22Rv1 (cell line): ENCODE measurements around the gene NSG1.

Experiments
- H3K27ac ChIP-seq: fragments of 450-650 bp; 2 replicates; pipeline ENCODE4 v1.5.1; 2017
- ZFX ChIP-seq: fragments of 450-650 bp; IDR thresholded peaks from 2 replicates; pipeline ENCODE4 v1.6.1; 2017; ENCODE audit warnings: antibody characterized with exemption, borderline replicate concordance
- TF ChIP-seq, protein P1 (sequence below): fragments of 450-650 bp; IDR thresholded peaks from 2 replicates; pipeline ENCODE4 v1.5.1; 2017; ENCODE audit warnings: mild to moderate bottlenecking

The NSG1 gene

DNA sequence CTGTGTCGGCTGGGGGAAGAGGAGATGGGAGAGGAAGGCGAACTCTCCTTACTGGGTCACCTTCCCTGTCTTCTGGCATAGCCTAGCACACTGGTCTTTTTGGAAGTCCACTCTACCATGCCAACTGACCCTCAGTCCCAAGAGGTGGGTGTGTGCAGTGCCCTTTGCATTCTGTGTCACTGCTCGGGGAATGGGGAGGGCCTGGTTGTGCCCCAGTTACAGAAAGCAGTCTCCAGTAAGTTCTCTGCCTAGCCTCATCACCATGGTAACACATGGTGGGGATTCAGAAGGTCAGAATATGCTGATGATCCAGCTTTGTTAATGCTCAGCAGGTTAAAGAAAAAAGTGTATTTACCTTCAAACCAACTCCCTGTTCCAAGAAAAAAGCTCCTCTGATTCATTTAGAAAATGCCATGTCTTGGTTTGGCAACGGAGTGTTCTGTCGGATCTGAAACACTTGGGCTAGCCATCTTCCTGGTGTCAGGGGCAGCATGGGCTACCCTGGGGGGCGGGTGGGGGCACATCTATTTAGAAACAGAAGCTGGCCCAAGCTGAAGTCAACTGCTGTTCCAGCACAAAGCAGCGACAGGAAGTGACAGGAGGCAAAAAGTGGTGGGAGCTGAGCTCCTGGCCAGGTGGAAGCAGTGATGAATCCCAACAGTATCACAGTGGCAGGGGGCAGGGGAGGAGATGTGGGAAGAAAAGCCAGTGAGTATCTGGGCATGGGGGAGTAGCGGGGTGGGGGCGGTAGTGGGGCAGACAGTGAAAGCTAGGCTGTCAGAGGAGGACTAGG lies 37.0 kb downstream of the NSG1 start:
- H3K27ac ChIP-seq = no peak overlapping the region
- no peak for TF ChIP-seq ZFX
- TF ChIP-seq, protein P1, sequence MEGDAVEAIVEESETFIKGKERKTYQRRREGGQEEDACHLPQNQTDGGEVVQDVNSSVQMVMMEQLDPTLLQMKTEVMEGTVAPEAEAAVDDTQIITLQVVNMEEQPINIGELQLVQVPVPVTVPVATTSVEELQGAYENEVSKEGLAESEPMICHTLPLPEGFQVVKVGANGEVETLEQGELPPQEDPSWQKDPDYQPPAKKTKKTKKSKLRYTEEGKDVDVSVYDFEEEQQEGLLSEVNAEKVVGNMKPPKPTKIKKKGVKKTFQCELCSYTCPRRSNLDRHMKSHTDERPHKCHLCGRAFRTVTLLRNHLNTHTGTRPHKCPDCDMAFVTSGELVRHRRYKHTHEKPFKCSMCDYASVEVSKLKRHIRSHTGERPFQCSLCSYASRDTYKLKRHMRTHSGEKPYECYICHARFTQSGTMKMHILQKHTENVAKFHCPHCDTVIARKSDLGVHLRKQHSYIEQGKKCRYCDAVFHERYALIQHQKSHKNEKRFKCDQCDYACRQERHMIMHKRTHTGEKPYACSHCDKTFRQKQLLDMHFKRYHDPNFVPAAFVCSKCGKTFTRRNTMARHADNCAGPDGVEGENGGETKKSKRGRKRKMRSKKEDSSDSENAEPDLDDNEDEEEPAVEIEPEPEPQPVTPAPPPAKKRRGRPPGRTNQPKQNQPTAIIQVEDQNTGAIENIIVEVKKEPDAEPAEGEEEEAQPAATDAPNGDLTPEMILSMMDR = no peak

DNA sequence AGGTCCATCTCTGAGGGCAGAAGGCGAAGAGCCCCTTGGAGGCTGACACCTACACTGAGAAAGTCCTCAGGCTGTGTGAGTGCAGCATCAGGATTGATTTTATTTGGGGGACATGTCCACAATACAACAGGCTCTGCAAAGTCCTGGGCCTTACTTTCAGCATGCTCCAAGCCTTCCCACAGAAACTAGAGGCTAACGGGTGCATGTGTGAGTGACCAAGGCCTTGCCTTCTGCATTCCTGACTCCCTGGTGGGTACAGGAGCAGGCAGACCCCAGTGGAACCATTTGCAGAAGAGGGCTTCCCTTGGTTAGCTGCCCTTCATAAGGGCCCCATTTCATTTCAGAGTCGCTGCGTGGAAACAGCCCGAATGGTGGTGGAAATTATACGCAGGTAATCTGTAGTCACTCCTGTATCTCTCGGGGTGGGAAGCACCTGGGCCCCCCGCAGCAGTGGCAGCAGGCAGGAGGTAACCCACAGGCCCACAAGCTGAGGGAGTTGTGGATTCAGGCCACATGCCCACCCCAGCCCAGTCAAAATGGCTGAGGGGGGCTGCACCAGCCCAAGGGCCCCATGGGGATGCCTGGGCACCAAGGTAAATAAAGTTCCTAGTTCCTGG lies 37.7 kb downstream of the NSG1 start:
- TF ChIP-seq, protein P1 = no peak
- no peak for TF ChIP-seq ZFX
- H3K27ac ChIP-seq = no peak overlapping the region

DNA sequence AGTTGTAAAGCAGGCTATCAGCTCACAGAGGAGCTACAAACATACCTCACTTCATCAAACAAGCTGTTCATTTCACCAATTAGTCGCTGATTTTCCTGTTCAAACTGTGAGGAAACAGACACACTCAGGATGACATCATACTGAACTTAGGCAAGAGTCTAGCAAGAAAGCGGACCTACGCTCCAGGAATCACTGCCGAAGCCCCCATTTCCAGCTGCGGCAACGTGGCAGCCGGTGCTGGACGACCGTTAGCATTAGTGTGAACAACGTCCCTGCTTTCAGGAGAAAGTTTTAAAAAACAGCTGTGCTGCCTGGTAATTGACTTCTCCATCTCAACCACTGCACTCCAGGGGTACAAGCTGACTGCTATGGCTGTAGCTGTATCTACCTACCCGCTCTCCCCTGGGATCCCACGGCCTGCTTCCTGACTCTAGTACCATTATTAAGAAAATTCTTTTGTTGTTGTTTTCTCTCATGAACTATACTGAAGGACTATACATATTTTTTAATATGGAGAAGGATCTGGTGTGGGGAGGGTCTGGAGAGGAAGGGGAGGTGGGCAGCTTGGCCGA lies 38.3 kb downstream of the NSG1 start:
- TF ChIP-seq ZFX = no peak
- TF ChIP-seq, protein P1 = no peak
- H3K27ac ChIP-seq = no peak overlapping the region

DNA sequence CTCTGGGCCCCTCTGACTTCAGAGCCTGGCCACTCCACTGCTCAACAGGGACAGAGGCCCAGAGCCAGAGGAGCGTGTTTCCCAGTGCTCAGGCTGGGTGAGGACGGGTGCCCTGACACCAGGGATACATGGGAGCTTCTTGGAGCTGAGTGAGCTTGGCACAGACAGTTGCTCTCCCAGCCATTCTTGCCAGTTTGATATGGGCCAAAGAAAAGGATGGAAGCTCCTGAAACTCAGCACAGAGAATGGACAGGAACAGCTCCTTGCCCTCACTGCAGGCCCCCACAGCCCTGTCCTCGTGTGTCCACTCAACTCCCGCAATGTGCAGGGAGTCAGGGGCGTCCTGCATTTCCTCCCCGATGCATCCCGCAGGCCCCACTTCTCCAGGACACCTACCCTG lies 38.8 kb downstream of the NSG1 start:
- no peak overlapping the region for H3K27ac ChIP-seq
- no peak for TF ChIP-seq ZFX
- TF ChIP-seq, protein P1 = no peak

DNA sequence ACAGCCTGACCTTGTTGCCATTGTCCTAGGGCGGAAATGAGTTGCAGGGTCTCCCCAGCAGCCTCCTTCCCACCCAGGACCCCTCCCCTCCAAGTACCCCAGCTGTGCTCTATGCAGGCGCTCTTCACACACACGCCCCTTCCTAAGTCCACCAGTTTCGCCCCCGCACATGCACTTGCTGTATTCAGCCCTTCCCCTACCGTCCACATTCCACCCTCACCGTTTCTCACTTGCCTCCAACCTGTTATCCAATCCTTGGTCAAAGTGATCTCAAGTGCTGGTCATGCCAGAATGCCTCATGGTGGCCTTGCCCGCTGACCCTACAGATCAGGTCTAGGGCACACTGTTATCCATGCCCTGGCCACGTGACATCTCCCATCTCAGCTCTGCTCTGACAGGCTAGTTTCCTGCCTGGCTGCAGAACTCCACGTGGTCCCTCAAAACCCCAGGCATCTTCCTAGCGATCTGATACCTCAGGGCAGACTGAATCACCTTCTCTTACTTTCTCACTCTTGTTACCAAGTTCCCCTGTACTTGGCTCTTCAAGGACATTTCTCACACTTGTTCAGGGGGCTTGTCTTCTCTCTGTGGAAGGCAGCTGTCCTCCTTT lies 39.7 kb downstream of the NSG1 start:
- TF ChIP-seq, protein P1 = no peak
- TF ChIP-seq ZFX = no peak
- no peak overlapping the region for H3K27ac ChIP-seq

DNA sequence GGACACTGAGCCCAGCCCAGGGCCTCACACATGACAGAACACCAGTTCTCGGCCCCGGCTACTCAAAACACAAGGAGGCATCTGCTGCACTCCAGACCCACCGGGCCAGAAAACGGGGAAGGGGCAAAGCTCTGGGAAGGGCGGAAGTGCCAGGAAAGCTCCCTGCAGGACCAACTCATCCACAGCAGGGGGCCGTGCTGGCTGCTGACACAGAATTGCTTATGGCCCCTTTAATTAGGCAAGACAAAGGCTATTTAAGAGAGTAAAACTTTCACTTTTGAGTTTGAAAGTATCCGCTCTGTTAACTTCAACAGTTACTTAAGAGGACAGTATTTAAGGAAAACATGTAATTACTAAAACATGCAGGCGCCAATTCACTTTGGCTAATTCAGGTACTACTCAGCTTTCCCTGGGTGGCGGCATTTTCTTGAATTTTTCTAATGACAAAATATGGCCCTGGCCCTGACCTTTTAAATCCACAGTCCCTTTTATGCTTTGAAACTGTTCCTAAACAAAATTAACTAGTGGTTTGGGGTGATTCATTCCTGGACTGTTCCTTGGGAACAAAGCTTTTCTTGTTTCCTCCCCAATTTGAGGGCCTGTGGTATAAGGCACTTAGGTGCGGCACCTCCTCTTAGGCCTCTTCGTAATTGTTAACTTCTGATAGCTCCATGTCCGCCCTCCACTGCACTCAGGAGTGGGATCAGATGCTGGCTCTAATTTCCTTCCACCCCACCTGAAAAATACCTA lies 40.4 kb downstream of the NSG1 start:
- no peak for TF ChIP-seq ZFX
- TF ChIP-seq, protein P1 = no peak
- H3K27ac ChIP-seq = no peak overlapping the region
